Body of pancreas (tissue), 4 donors: ENCODE measurements around the gene TSGA10IP.

Source experiments
- POLR2A ChIP-seq, 3 donors: fragments of 450-650 bp; IDR thresholded peaks; one replicate each; pipeline ENCODE4 v1.6.1; 2016; ENCODE audit warnings: antibody characterized with exemption in 3 of 3, mild to moderate bottlenecking in 2 of 3
- TF ChIP-seq, protein P1 (sequence below), 7 experiments: fragments of 450-650 bp in 4 of 7; fragments of 200-600 bp in 3 of 7; sonication (generic) in 3 of 7; IDR thresholded peaks; one replicate each; pipeline ENCODE4 v1.5.1; 2016 to 2019; ENCODE audit warnings: antibody characterized with exemption in 7 of 7

DNA sequence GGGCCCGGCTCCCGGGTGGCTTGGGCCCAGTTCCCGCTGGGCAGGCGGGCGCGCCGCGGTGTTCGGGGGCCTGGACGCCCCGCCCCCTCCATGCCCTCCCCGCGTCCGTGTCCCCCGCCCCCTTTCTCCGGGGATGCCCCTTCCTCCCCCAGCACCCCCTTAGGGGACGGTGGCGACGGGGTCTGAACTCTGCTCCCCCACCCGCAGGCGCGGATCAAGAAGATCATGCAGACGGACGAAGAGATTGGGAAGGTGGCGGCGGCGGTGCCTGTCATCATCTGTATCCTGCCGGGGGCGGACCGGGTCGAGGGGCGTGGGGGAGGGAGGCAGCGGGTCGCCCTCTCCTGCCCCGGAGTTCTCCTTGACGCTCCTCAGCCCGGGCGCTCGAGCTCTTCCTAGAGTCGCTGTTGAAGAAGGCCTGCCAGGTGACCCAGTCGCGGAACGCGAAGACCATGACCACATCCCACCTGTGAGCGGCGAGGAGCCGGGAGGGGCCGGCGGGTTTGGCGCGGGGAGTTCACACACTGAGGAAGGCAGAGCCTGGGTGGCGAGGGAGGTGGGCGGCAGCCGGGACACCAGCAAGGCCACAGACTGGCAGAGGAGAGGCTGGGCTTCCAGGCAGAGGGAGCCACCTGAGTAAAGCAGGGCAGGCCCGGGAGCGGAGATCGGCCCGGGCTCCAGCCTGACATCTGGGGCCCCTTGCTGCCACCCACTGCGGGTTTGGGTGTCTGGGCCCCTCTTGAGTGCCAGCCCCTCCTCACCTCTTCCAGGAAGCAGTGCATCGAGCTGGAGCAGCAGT, 25.5 kb upstream of the TSGA10IP start:
- TF ChIP-seq, protein P1, sequence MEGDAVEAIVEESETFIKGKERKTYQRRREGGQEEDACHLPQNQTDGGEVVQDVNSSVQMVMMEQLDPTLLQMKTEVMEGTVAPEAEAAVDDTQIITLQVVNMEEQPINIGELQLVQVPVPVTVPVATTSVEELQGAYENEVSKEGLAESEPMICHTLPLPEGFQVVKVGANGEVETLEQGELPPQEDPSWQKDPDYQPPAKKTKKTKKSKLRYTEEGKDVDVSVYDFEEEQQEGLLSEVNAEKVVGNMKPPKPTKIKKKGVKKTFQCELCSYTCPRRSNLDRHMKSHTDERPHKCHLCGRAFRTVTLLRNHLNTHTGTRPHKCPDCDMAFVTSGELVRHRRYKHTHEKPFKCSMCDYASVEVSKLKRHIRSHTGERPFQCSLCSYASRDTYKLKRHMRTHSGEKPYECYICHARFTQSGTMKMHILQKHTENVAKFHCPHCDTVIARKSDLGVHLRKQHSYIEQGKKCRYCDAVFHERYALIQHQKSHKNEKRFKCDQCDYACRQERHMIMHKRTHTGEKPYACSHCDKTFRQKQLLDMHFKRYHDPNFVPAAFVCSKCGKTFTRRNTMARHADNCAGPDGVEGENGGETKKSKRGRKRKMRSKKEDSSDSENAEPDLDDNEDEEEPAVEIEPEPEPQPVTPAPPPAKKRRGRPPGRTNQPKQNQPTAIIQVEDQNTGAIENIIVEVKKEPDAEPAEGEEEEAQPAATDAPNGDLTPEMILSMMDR (IDR thresholded peaks at IDR 0.05) = no peak
- no peak for TF ChIP-seq POLR2A (IDR thresholded peaks at IDR 0.05)
